Stomach (tissue), 4 donors: ENCODE results near the gene CGB8.

Experiments used
- EP300 ChIP-seq: sonication (generic); formaldehyde crosslinking; IDR thresholded peaks from one replicate; pipeline ENCODE4 v1.6.1; 2017; ENCODE audit warnings: antibody characterized with exemption
- TF ChIP-seq, protein P1 (sequence below), 7 experiments: fragments of 450-650 bp in 4 of 7; fragments of 200-600 bp in 3 of 7; sonication (generic) in 3 of 7; IDR thresholded peaks; one replicate each; pipeline ENCODE4 v1.5.1; 2016 to 2019; ENCODE audit warnings: antibody characterized with exemption in 7 of 7, control low read depth in 2 of 7, mild to moderate bottlenecking in 1 of 7

DNA sequence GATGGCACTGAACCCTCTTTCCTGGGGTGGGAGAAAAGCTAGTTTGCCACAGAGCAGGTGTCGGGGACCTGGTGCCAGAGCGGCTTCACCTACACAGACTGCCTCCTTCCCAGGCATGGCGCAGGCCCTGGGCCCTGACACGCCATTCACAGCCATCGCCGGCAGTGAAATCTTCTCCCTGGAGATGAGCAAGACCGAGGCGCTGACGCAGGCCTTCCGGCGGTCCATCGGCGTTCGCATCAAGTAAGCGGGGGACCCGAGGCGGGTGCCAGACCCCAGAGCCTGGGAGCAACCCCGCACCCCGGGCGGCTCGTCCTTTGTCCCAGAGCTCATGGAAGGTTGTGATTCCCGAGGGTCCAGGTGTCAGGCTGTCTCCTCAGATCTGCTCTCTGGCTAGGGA lies 42.0 kb downstream of the CGB8 start:
- TF ChIP-seq EP300: no peak
- TF ChIP-seq, protein P1, sequence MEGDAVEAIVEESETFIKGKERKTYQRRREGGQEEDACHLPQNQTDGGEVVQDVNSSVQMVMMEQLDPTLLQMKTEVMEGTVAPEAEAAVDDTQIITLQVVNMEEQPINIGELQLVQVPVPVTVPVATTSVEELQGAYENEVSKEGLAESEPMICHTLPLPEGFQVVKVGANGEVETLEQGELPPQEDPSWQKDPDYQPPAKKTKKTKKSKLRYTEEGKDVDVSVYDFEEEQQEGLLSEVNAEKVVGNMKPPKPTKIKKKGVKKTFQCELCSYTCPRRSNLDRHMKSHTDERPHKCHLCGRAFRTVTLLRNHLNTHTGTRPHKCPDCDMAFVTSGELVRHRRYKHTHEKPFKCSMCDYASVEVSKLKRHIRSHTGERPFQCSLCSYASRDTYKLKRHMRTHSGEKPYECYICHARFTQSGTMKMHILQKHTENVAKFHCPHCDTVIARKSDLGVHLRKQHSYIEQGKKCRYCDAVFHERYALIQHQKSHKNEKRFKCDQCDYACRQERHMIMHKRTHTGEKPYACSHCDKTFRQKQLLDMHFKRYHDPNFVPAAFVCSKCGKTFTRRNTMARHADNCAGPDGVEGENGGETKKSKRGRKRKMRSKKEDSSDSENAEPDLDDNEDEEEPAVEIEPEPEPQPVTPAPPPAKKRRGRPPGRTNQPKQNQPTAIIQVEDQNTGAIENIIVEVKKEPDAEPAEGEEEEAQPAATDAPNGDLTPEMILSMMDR (IDR thresholded peaks at IDR 0.05): no peak
